Stomach (tissue), 9 donors: ENCODE data around the gene TPRG1. TPM values are rescaled to one million over a fixed set of nuclear protein-coding genes. Genes with fewer than 3 reads are reported as not detected.

Experiments used
- DNase-seq, 2 donors: peaks; one replicate each; pipeline versions ENCODE4 v3.0.0 to v3.0.0-alpha.2; 2013 to 2019
- H3K27ac ChIP-seq, 5 donors: fragments of 200-600 bp in 4 of 5; sonication (generic) in 4 of 5; one replicate each; pipeline ENCODE4 v1.5.1; 2013 to 2019; ENCODE audit warnings: mild to moderate bottlenecking in 1 of 5, moderate library complexity in 1 of 5
- H3K27me3 ChIP-seq, 3 donors: fragments of 200-600 bp; sonication (generic); one replicate each; pipeline ENCODE4 v1.5.1; 2017 to 2019; ENCODE audit warnings: mixed run types in 1 of 3
- H3K36me3 ChIP-seq, 4 donors: fragments of 200-600 bp; sonication (generic); 1 replicate in 3 of 4; 2 replicates in 1 of 4; pipeline ENCODE4 v1.5.1; 2016 to 2019
- H3K4me1 ChIP-seq, 4 donors: fragments of 200-600 bp; sonication (generic); one replicate each; pipeline ENCODE4 v1.5.1; 2016 to 2019
- H3K4me3 ChIP-seq, 4 donors: fragments of 200-600 bp; sonication (generic) in 3 of 4; one replicate each; pipeline ENCODE4 v1.5.1; 2016 to 2019; ENCODE audit warnings: mild to moderate bottlenecking in 1 of 4
- H3K9me3 ChIP-seq, 4 donors: fragments of 200-600 bp; sonication (generic); one replicate each; pipeline ENCODE4 v1.5.1; 2016 to 2019
- EP300 ChIP-seq: sonication (generic); formaldehyde crosslinking; IDR thresholded peaks from one replicate; pipeline ENCODE4 v1.6.1; 2017; ENCODE audit warnings: antibody characterized with exemption
- POLR2A ChIP-seq, 4 donors: fragments of 450-650 bp; IDR thresholded peaks; one replicate each; pipeline ENCODE4 v1.6.1; 2016; ENCODE audit warnings: antibody characterized with exemption in 4 of 4, control low read depth in 2 of 4, mild to moderate bottlenecking in 1 of 4, moderate library complexity in 1 of 4
- POLR2AphosphoS5 ChIP-seq, 3 donors: sonication (generic); formaldehyde crosslinking; IDR thresholded peaks; one replicate each; pipeline ENCODE4 v1.6.1; 2016; ENCODE audit warnings: antibody characterized with exemption in 3 of 3
- WGBS, 5 donors: extraction: QIAGEN DNeasy Blood & Tissue Kit in 3 of 5; methylation state at CpG; one replicate each; pipeline versions ENCODE4 v1.1.5 to v1.1.7; 2013 to 2018; 5-methylcytosine and 5-hydroxymethylcytosine counted together
- intact Hi-C: fragments of 100-400 bp; cut with DNase I; formaldehyde crosslinking; loops from one replicate; pipeline ENCODE4 v1.15.1; 2023; ENCODE audit warnings: low total_unique reads
- polyA plus RNA-seq, 3 donors: library from polyadenylated mRNA; stranded (reverse); fragments of 200-250 nt; gene quantifications; one replicate each; pipeline ENCODE4 v1.2.3, GENCODE V29; 2013
- total RNA-seq, 5 donors: library from RNA; depleted of rRNA; stranded (reverse); fragments of >200 nt; gene quantifications; one replicate each; pipeline versions ENCODE4 v1.1.0 to v1.2.3, GENCODE V29; 2014 to 2016
- TF ChIP-seq, protein P1 (sequence below), 7 experiments: fragments of 450-650 bp in 4 of 7; fragments of 200-600 bp in 3 of 7; sonication (generic) in 3 of 7; IDR thresholded peaks; one replicate each; pipeline ENCODE4 v1.5.1; 2016 to 2019; ENCODE audit warnings: antibody characterized with exemption in 7 of 7, control low read depth in 2 of 7, mild to moderate bottlenecking in 1 of 7
- donor health status: healthy with polysubstance abuse.
- donor health status: Bipolar disorder and iron deficiency.
- donor health status: healthy.

Gene TPRG1
- total and polyA plus RNA-seq, 8 donors = 1.2 to 20.9 (median 3.7) TPM

DNA sequence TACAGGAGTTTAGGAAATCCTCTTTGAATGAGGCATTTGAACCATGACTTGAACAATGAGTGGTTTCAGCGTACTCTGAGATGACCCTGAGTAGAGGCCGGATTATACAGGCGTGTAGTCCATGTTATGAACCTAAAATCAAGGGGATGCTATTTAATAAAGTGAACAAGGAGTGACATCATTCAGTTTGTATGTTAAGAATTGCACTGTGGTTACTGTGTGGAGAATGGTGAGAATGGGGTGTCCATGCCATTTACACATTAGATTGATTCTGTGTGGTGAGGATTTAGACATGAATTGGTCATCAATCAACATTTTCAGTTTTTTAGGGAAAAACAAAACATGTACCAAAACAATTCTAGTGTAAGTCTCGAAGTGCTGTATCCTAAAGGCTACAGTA lies 65.8 kb downstream of the TPRG1 start:
- no peak for DNase-seq
- Histone ChIP-seq H3K9me3 (peaks cover 0 to 4% (median 0%) of the 10 kb centered on the region in 4 donors), H3K27ac (no peak overlapping the region), H3K4me1 (no peaks in the 10 kb centered on the region), H3K4me3 (no peak overlapping the region), H3K36me3 (no peaks in the 10 kb centered on the region), H3K27me3 (no peaks in the 10 kb centered on the region)
- 80 to 92% (median 91%) methylated on average over 4 of the region's 4 CpGs for WGBS, 5 donors
- intact Hi-C loops = no loop called here
- no peak for TF ChIP-seq POLR2AphosphoS5 (IDR thresholded peaks at IDR 0.05)
- TF ChIP-seq, protein P1, sequence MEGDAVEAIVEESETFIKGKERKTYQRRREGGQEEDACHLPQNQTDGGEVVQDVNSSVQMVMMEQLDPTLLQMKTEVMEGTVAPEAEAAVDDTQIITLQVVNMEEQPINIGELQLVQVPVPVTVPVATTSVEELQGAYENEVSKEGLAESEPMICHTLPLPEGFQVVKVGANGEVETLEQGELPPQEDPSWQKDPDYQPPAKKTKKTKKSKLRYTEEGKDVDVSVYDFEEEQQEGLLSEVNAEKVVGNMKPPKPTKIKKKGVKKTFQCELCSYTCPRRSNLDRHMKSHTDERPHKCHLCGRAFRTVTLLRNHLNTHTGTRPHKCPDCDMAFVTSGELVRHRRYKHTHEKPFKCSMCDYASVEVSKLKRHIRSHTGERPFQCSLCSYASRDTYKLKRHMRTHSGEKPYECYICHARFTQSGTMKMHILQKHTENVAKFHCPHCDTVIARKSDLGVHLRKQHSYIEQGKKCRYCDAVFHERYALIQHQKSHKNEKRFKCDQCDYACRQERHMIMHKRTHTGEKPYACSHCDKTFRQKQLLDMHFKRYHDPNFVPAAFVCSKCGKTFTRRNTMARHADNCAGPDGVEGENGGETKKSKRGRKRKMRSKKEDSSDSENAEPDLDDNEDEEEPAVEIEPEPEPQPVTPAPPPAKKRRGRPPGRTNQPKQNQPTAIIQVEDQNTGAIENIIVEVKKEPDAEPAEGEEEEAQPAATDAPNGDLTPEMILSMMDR (IDR thresholded peaks at IDR 0.05) = no peak
- no peak for TF ChIP-seq EP300
- no peak for TF ChIP-seq POLR2A (IDR thresholded peaks at IDR 0.05)

DNA sequence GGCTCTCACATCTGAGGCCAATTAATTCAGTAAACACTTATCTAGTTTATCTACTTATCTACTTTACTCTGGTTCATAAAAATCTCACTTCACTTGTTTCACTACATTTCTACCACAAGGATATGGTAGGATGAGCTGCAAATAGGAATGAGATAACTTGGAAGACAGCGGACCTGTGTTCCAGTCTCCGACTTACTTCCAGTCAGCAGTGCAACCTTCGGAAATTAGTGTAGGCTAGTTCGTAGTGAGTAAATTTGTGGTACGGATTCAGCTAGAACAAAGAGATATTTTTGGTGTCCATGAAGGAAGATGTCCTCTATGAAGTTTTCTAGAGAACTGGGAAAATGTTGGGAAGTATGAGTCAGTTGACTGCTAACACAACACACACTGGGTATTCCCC lies 66.3 kb downstream of the TPRG1 start:
- 92 to 97% (median 95%) methylated on average over 5 of the region's 5 CpGs for WGBS, 5 donors

DNA sequence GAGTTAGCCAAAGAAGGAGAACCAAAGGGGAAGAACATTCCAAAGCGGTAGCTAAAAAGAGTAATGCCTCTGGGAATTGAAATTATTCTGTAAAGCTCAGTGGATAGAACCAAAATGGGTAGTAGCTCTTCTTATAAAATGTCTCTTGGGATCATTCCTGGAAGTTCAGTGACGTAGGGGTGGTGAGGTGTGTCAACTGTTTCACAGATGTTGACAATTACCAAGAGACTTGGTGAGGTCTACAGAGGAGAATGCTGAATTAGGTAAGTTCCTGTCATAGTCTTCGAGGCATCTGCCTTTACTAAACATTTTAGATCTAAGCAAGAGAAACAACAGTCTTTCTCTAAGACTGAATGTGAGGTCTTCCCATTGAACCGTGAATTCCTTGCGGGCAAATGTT lies 67.8 kb downstream of the TPRG1 start:
- intact Hi-C loops = no loop called here
- Histone ChIP-seq H3K4me1 (no peaks in the 10 kb centered on the region), H3K27me3 (no peaks in the 10 kb centered on the region), H3K27ac (no peak overlapping the region), H3K36me3 (no peaks in the 10 kb centered on the region), H3K9me3 (peaks cover 5 to 19% (median 11%) of the 10 kb centered on the region in 4 donors), H3K4me3 (no peak overlapping the region)
- 90 to 93% (median 92%) methylated on average over 5 of the region's 5 CpGs for WGBS, 5 donors
- TF ChIP-seq, protein P1 (IDR thresholded peaks at IDR 0.05) = no peak
- no peak for TF ChIP-seq EP300
- no peak for TF ChIP-seq POLR2AphosphoS5 (IDR thresholded peaks at IDR 0.05)
- TF ChIP-seq POLR2A (IDR thresholded peaks at IDR 0.05) = no peak
- DNase-seq = no peak

More for the DNA sequence above, 66.3 kb downstream of the TPRG1 start:
- TF ChIP-seq, protein P1 (IDR thresholded peaks at IDR 0.05) = no peak
- TF ChIP-seq EP300 = no peak
- TF ChIP-seq POLR2AphosphoS5 (IDR thresholded peaks at IDR 0.05) = no peak
- TF ChIP-seq POLR2A (IDR thresholded peaks at IDR 0.05) = no peak
- no peak for DNase-seq
- H3K36me3 ChIP-seq = no peaks in the 10 kb centered on the region
- H3K27ac ChIP-seq = no peak overlapping the region
- no peaks in the 10 kb centered on the region for H3K4me1 ChIP-seq
- peaks cover under 1 to 6% (median 2%) of the 10 kb centered on the region in 4 donors for H3K9me3 ChIP-seq
- H3K27me3 ChIP-seq = no peaks in the 10 kb centered on the region
- intact Hi-C loops = no loop called here
- no peak overlapping the region for H3K4me3 ChIP-seq

DNA sequence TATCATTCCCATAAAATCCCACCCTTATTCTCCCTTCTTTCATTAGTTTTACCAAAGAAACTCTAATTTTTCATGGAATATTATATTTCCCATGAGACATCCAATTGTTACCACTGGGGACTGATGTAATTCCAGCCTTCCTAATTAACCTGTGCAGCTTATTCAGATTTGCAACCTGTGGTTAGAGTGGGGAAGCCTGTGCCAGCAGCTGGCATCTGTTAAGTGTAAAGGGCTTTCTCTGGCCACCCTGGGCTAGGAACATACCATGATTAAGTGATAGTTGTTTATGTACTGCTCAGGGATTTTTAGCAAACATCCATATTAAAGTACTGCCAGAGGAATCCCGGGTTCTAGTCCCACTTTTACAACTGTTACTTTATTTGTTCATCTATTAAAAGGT lies 78.2 kb downstream of the TPRG1 start:
- DNase-seq = no peak
- Histone ChIP-seq H3K9me3 (no peaks in the 10 kb centered on the region), H3K4me1 (no peaks in the 10 kb centered on the region), H3K4me3 (no peak overlapping the region), H3K27me3 (no peaks in the 10 kb centered on the region), H3K36me3 (no peaks in the 10 kb centered on the region), H3K27ac (no peak overlapping the region)
- TF ChIP-seq POLR2AphosphoS5 (IDR thresholded peaks at IDR 0.05) (no peak), POLR2A (IDR thresholded peaks at IDR 0.05) (no peak), EP300 (no peak)
- TF ChIP-seq, protein P1 (IDR thresholded peaks at IDR 0.05) = no peak
- 26 to 42% (median 31%) methylated on average over 1 of the region's 1 CpG for WGBS, 5 donors
- intact Hi-C loops = no loop called here
